Right hindlimb (tissue), 1 donor: Measurements from ENCODE around the gene OR10G8.

ENCODE experiments used
- DNase-seq: peaks from one replicate; pipeline ENCODE4 v3.0.0-alpha.2; 2018

OR10G8 gene

DNA sequence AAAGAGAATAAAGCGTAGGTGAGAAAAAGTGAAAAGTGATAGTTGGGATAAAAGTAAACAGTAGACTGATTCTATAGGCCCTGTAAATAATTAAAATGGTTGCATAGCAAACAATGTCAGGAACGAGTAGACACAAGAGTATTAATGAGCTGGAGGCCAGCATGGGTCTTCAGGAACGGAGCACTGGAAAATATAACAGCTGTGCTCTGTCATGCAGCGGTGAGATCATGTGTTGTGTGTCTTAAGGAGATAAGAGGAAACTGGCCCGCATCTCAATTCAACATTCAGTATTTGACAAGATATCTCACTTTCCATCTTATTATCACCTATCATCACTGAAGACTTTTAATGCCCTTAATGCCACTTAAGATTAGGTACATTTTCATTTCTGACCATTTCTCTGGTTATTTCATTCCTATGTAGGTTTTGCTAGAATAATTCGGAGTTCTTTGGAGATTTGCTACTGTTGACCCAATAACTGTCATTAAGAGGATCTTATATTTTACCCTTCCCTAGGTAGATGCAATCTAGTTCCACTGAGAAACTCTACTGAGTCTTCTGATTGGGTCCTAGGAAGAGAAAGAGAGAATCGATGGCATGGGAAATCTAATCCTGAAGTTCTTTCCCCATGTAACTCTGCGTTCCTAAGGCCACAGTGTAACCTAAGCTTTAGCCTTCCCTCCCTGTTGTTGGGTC, 53.2 kb downstream of the OR10G8 start:
- no peak for DNase-seq
